HFF-Myc (cell line): ENCODE measurements around the gene PSMD10.

Experiments
- DNase-seq: peaks from one replicate; pipeline ENCODE4 v3.0.0-alpha.2; 2011; ENCODE audit warnings: low read depth; ENCODE audit errors: extremely low read depth
- H3K4me3 ChIP-seq: replicated peaks from 2 replicates; pipeline ENCODE4 v1.5.1; 2011; ENCODE audit warnings: low read depth, mild to moderate bottlenecking, control low read depth, low read length
- CTCF ChIP-seq: IDR thresholded peaks from 2 replicates; pipeline ENCODE4 v1.5.1; 2012; ENCODE audit warnings: mild to moderate bottlenecking, low read depth, low read length, control low read depth; ENCODE audit errors: missing control alignments

The PSMD10 gene

GRCh38 chrX:108059801-108060200, 31.5 kb downstream of the PSMD10 start:
- TF ChIP-seq CTCF, result no peak
- DNase-seq, result no peak

DNA sequence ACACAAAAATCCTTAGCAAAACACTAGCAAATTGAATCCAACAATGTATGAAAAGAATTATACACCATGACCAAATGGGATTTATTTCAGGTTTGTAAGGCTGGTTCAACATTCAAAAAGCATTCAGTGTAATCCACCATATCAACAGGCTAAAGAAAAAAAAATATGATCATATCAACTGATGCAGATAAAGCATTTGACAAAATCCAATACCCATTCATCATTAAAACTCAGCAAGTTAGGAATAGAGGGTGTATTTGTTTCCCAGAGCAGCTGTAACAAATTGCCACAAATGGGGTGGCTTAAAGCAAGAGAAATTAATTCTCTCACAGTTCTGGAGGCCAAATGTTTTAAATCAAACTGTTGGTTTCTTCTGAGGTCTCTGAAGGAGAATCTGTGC, 35.8 kb downstream of the PSMD10 start:
- H3K4me3 ChIP-seq, result no peak overlapping the region
- no peak for DNase-seq
- no peak for TF ChIP-seq CTCF

More at GRCh38 chrX:108059801-108060200, 31.5 kb downstream of the PSMD10 start:
- no peak overlapping the region for H3K4me3 ChIP-seq

- no peak for TF ChIP-seq CTCF
- H3K4me3 ChIP-seq, result no peak overlapping the region
- DNase-seq, result no peak
These were observed 38.1 kb downstream of the PSMD10 start for GRCh38 chrX:108053218-108053617.

GRCh38 chrX:108049649-108050048, 41.7 kb downstream of the PSMD10 start:
- no peak for DNase-seq
- H3K4me3 ChIP-seq, result no peak overlapping the region
- TF ChIP-seq CTCF, result no peak

DNA sequence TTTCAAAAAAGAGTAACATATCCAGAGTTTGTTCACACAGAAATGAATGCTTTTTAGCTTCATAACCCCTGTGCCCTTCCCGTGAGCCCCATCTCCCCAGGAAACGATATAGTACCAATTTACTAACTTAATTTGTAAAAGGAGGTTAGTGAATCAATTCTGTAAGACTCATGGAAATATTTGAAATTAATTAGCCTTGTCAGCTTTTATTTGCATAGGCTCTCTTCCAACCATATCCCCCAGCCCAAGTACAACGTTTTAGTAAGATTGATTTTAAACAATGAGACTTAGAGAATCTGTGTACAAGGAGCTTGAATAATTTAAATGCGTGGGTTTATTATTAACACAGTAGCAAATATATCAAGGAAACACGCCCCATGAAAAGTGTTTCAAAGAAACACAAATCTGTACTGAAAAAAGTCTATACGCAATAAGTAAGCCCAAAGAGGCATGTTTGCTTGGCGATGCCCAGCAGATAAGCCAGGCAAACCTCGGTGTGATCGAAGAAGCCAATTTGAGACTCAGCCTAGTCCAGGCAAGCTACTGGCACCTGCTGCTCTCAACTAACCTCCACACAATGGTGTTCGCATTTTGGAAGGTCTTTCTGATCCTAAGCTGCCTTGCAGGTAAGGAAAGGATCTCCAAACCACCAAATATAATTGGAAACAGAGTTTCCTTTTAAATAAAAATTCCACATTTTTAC, 46.6 kb downstream of the PSMD10 start, which contains the start of gene VSIG1:
Gene VSIG1 (plus strand): TSS at position 512 of the 703 bp plus-strand sequence. CDS start 66 bp downstream, at position 578.
- DNase-seq, result no peak
- no peak within 1 kb of the TSS for H3K4me3 ChIP-seq
- no peak for TF ChIP-seq CTCF

DNA sequence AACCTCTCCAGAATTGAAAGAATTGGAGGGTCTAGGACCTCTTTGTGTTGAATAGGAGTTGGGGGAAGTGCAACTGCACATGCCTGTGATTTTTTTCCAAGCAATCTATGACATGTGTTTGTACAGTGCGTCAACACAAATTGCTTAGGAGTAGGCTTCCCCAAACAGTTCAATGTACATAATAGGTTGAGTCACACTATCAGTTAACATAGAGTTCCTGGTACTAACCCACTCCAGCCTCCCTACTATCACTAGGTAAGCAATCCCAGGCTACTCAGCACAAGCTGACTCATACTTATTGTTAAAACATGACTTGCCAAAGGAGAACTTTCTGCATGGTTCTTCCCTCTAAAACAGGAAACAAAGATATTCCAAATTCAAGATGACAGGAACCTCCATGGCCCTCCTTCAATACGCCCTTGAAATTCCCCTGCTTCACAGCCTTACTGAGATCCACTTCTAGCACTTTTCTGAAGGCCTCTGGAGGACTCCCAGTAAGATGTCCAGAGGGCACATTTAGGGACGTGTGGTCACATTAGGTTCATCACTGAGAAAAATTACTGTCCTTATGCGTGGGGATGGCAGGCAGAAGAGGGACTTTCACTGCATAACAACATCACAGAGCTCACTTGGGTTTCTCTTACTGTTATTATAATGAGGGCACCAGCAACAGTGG, 54.9 kb downstream of the PSMD10 start:
- TF ChIP-seq CTCF, result no peak
- no peak overlapping the region for H3K4me3 ChIP-seq
- DNase-seq, result peak; percentile 0
